B cell (primary cell): ENCODE results near the gene DOK5.

Experiments used
- CTCF ChIP-seq: fragments of 200-600 bp; IDR thresholded peaks from one replicate; pipeline ENCODE4 v1.8.0; 2022; ENCODE audit warnings: antibody characterized with exemption, mild to moderate bottlenecking
- EZH2 ChIP-seq: IDR thresholded peaks from 2 replicates; pipeline ENCODE4 v1.6.1; 2012; ENCODE audit warnings: borderline replicate concordance, low read depth, mild to moderate bottlenecking, moderate library complexity, low read length; ENCODE audit not compliant: insufficient read depth, poor library complexity, severe bottlenecking

- no peak for TF ChIP-seq CTCF
- TF ChIP-seq EZH2 = no peak
These were observed 161.2 kb downstream of the DOK5 start for GRCh38 chr20:54636575-54636974.
